RWPE1 (cell line): Measurements from ENCODE around the gene METAP1D.
A peak's percentile ranks its signal among the peaks of the same experiment; 100 is the strongest.

Source experiments
- CTCF ChIA-PET: fragments of 350-600 bp; sonication (Branson Sonifier 250); formaldehyde crosslinking; extraction: SDS; loops from one replicate; lab custom pipeline; 2021; lab: Yijun Ruan, JAX
- POLR2A ChIA-PET: fragments of 400-600 bp; formaldehyde crosslinking; extraction: SDS; loops from one replicate; lab custom pipeline; 2020; ENCODE audit warnings: antibody characterized with exemption; ENCODE audit not compliant: low non-redundant PET; lab: Yijun Ruan, JAX
- DNase-seq: peaks from one replicate; pipeline ENCODE4 v3.0.0; 2012; ENCODE audit warnings: low spot score
- H3K27ac ChIP-seq: fragments of 450-650 bp; 2 replicates; pipeline ENCODE4 v1.5.1; 2017
- TF ChIP-seq, protein P1 (sequence below): fragments of 450-650 bp; conservative IDR thresholded peaks from 2 replicates; pipeline ENCODE4 v1.5.1; 2017; ENCODE audit warnings: low read depth, mild to moderate bottlenecking

The METAP1D gene

GRCh38 chr2:172007372-172007771 is 7.6 kb downstream of the METAP1D start:
- no peak overlapping the region for H3K27ac ChIP-seq
- no peak for DNase-seq
- ChIA-PET CTCF (no interaction called here), POLR2A (no interaction called here)
- TF ChIP-seq, protein P1, sequence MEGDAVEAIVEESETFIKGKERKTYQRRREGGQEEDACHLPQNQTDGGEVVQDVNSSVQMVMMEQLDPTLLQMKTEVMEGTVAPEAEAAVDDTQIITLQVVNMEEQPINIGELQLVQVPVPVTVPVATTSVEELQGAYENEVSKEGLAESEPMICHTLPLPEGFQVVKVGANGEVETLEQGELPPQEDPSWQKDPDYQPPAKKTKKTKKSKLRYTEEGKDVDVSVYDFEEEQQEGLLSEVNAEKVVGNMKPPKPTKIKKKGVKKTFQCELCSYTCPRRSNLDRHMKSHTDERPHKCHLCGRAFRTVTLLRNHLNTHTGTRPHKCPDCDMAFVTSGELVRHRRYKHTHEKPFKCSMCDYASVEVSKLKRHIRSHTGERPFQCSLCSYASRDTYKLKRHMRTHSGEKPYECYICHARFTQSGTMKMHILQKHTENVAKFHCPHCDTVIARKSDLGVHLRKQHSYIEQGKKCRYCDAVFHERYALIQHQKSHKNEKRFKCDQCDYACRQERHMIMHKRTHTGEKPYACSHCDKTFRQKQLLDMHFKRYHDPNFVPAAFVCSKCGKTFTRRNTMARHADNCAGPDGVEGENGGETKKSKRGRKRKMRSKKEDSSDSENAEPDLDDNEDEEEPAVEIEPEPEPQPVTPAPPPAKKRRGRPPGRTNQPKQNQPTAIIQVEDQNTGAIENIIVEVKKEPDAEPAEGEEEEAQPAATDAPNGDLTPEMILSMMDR: no peak

DNA sequence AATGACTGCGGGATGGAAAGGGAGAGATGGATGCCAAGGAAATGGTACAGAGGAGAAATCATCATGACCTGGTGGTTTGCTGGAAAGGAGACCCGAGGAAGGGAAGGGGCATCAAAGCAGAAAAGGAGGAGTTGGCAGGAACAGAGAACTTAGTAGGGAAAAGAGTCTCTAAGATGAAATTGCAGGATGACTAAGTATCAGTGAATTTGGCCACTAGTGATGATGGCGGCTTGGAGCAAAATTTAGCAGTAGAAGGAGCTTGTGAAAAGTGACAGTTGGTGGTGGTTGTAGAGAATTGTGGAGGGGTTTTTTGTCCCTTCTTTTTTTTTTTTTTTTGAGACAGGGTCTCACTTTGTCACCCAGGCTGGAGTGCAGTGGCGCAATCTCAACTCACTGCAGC is 10.1 kb downstream of the METAP1D start:
- no peak overlapping the region for H3K27ac ChIP-seq
- POLR2A ChIA-PET: no interaction called here
- DNase-seq: no peak
- CTCF ChIA-PET: no interaction called here
- TF ChIP-seq, protein P1: no peak

DNA sequence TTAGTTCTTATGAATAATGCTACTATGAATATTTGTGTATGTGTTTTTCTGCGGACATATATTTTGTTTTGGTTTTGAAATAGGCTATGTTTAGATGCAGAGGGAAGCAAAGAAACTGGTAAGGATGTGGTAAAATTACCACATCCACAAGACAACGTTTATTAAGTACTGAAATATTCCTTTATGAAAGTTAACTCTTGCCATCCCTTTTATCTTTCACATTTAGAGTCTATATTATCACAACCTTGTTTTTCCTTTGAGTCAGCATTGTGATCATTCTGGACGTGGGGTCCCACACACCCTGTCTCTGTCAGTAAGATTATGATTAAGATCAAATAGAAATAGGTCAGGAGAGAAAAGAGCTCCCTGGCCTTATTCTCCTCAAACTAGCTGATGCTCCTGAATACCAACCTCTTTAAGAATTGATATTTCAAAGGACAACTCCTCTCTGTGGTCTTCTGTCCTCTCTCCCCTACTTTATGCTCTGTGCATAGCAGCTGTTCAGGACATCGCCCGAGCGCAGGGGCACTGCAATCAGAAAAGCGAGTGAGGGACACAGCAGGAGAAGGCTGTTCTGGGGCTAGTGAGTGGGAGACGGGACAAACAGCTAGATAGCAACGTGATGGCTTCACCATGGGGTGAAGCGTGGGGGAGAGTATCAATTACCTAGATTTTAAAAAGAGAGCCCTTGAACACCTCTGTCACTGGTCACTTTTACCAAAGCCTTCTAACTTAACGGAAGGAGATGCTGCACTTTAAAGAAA is 12.2 kb downstream of the METAP1D start:
- ChIA-PET POLR2A (no interaction called here), CTCF (interaction anchor here (0.6 kb wide), 2 partner anchors 42 to 90 kb away, joined by 3 to 4 read pairs; partner anchors contain the start of gene HAT1)
- TF ChIP-seq, protein P1: no peak
- H3K27ac ChIP-seq: no peak overlapping the region
- DNase-seq: no peak

DNA sequence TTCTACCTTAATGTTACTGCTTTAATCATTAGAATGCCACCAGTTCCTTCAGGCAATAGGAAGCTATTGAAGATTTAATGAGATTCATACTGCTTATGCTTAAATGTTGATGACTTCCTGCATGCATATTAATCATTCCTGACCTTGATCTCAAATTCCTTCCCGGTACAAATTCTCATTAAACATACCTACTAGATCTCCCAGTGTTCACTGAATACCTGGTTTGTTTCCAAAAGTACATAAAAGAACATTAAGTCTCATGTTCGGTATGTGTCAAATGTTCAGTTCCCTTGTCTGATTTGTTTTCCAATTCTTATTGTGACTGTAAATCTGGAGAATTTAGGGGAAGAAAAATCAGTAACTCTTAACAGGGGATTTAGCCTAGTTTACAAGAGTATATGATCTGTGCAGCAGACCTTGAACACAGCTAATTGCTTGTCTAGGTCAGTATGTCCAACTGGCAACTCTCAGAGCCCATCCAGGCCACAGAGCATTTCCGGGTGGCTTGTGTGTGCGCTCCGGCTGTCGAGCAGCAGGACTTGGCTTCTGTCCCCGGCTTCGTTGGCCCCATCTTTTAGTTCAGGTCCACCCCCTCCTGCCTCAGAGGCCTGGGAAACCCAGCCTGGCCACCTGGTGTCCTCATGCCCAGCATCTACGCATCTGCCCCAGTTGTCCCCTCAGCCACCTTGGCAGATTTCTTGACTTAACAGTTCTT is 13.1 kb downstream of the METAP1D start:
- ChIA-PET CTCF (interaction anchor here (0.6 to 0.7 kb wide), 2 partner anchors 41 to 148 kb away, joined by 4 to 6 read pairs; no protein-coding TSS in a partner anchor), POLR2A (no interaction called here)
- H3K27ac ChIP-seq: no peak overlapping the region
- DNase-seq: no peak
- TF ChIP-seq, protein P1: no peak

GRCh38 chr2:172013396-172013795 is 13.6 kb downstream of the METAP1D start:
- CTCF ChIA-PET: interaction anchor here (0.7 kb wide), 1 partner anchor 147 kb away, joined by 6 read pairs; no protein-coding TSS in a partner anchor
- no peak overlapping the region for H3K27ac ChIP-seq
- POLR2A ChIA-PET: no interaction called here
- TF ChIP-seq, protein P1: no peak
- DNase-seq: no peak

DNA sequence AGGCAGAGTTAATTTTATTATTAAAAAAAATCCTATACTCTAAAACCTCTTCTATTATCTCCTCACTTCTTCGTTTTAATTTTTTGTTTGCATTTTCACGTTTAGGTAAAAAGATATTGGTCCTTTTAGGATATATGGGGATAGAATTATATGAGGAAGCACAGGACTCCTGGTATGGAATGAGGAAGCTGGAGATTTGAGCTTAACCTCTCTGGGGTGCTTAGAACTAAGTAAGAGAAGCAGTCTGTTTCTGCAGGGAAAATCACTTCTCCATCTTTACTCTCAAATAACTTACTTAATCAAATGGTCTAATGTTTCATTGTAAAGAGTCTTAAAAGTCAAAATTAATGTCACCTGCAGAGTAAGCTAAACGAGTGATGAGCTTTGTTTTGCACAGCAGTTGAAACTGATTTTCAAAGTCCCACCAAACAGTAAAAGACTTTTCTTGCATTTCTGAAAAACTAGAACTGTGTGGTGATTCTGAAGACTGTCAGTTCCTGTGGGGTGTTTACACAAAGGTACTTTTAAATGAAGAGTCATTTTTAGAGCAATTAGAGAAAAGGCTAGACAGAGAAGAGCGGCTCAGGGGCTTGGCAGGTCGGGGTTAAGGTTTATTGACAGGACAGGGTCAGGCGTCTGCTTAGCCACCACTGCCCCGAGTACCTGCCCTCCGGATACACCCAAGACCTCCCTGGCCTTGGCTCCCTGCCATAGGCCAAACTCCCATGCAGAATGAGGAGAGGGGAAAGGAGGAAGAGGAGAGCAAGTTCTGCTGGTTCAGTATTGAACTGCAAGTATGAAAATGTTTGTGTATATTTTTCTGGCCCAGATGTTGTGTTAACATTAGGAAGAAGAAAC is 21.6 kb downstream of the METAP1D start:
- ChIA-PET POLR2A (interaction anchor here (0.6 kb wide), 1 partner anchor 76 kb away, joined by 3 read pairs; no protein-coding TSS in a partner anchor), CTCF (interaction anchor here (0.5 to 0.7 kb wide), 2 partner anchors 17 to 119 kb away, joined by 4 to 6 read pairs; no protein-coding TSS in a partner anchor)
- DNase-seq: no peak
- H3K27ac ChIP-seq: peak overlapping the region; percentile 51
- TF ChIP-seq, protein P1: no peak
